T-cell (primary cell): Measurements from ENCODE around the gene ADAMTSL2. TPM values are rescaled to one million over a fixed set of nuclear protein-coding genes. Genes with fewer than 3 reads are reported as not detected.

Source experiments
- ATAC-seq, 4 experiments: fragments of 200-7000 bp in 3 of 4; fragments of 150-1000 bp in 1 of 4; cut with Tn5 transposase; replicated peaks in 1 of 4; 1 replicate in 3 of 4; 2 replicates in 1 of 4; pipeline ENCODE4 v1.10.0; 2021; ENCODE audit warnings: moderate library complexity in 3 of 4, mild to moderate bottlenecking in 2 of 4, moderate number of reproducible peaks in 1 of 4
- CTCF ChIA-PET, 2 donors: fragments of 300-600 bp; sonication (Branson Sonifier 250); formaldehyde crosslinking; loops; one replicate each; lab custom pipeline; 2022; ENCODE audit warnings: antibody characterized with exemption in 2 of 2; lab: Charles Lee
- POLR2A ChIA-PET, 2 donors: fragments of 300-600 bp; sonication (Branson Sonifier 250); formaldehyde crosslinking; loops; one replicate each; lab custom pipeline; 2022; ENCODE audit warnings: antibody characterized with exemption in 2 of 2; lab: Charles Lee
- DNase-seq, 35 experiments: peaks; one replicate each; pipeline versions ENCODE4 v3.0.0 to v3.0.0-alpha.2; 2013 to 2023
- H3K27ac ChIP-seq: one replicate; pipeline ENCODE4 v1.5.1; 2013; ENCODE audit warnings: low read length
- H3K27me3 ChIP-seq, 2 experiments: replicated peaks in 1 of 2; 1 replicate in 1 of 2; 2 replicates in 1 of 2; pipeline versions ENCODE4 v1.6.1 to v1.7.0; 2013; ENCODE audit warnings: low read length in 1 of 2, mixed read lengths in 1 of 2; ENCODE audit not compliant: control insufficient read depth in 2 of 2, insufficient read depth in 2 of 2; ENCODE audit errors: extremely low read depth in 1 of 2
- H3K36me3 ChIP-seq, 2 donors: 1 replicate in 1 of 2; 2 replicates in 1 of 2; pipeline versions ENCODE4 v1.6.1 to v1.7.0; 2013; ENCODE audit warnings: low read length in 1 of 2; ENCODE audit not compliant: control insufficient read depth in 2 of 2, insufficient read depth in 1 of 2; ENCODE audit errors: extremely low read depth in 1 of 2
- H3K4me1 ChIP-seq, 2 experiments: 1 replicate in 1 of 2; 2 replicates in 1 of 2; pipeline versions ENCODE4 v1.6.1 to v1.7.0; 2013; ENCODE audit warnings: low read length in 2 of 2, mixed read lengths in 1 of 2; ENCODE audit not compliant: insufficient read depth in 2 of 2, control insufficient read depth in 1 of 2; ENCODE audit errors: extremely low read depth in 1 of 2
- H3K4me3 ChIP-seq, 2 donors: 1 replicate in 1 of 2; 2 replicates in 1 of 2; pipeline versions ENCODE4 v1.5.1 to v1.7.0; 2013; ENCODE audit warnings: mild to moderate bottlenecking in 2 of 2, low read length in 1 of 2, moderate library complexity in 1 of 2; ENCODE audit not compliant: control insufficient read depth in 1 of 2; ENCODE audit errors: extremely low read depth in 1 of 2
- H3K9me3 ChIP-seq: 2 replicates; pipeline ENCODE4 v1.7.0; 2013
- H3K27ac Mint-ChIP-seq, 2 donors: one replicate each; pipeline ENCODE4 v1.8.0; 2020 to 2021; ENCODE audit warnings: mild to moderate bottlenecking in 2 of 2, mixed read lengths in 2 of 2
- H3K27me3 Mint-ChIP-seq, 2 donors: one replicate each; pipeline ENCODE4 v1.8.0; 2021 to 2022; ENCODE audit warnings: mixed read lengths in 2 of 2
- H3K36me3 Mint-ChIP-seq: one replicate; pipeline ENCODE4 v1.8.0; 2021; ENCODE audit warnings: mixed read lengths
- H3K4me1 Mint-ChIP-seq, 3 donors: one replicate each; pipeline ENCODE4 v1.8.0; 2020 to 2022; ENCODE audit warnings: mixed read lengths in 3 of 3, mild to moderate bottlenecking in 1 of 3
- H3K4me3 Mint-ChIP-seq, 3 donors: one replicate each; pipeline ENCODE4 v1.8.0; 2020 to 2022; ENCODE audit warnings: mild to moderate bottlenecking in 3 of 3, mixed read lengths in 3 of 3, moderate library complexity in 3 of 3
- H3K9me3 Mint-ChIP-seq, 3 donors: one replicate each; pipeline ENCODE4 v1.8.0; 2020 to 2022; ENCODE audit warnings: mixed read lengths in 3 of 3
- WGBS: methylation state at CpG from one replicate; pipeline ENCODE4 v1.1.5; 2013; ENCODE audit warnings: missing lambda C conversion rate; ENCODE audit not compliant: insufficient coverage; 5-methylcytosine and 5-hydroxymethylcytosine counted together
- total RNA-seq, 35 experiments: library from RNA in 6 of 35; stranded (reverse) in 6 of 35; fragments of 120-200 nt in 1 of 35; gene quantifications; one replicate each; pipeline versions ENCODE4 v1.2.1 to v1.2.4 and lab custom pipeline; 2013 to 2026

ADAMTSL2 gene
- total RNA-seq, 5 donors from 2014 or later (not counting 1 experiment from before 2014, with no cell fraction given), result 0.16 to 0.76 (median 0.53) TPM

DNA sequence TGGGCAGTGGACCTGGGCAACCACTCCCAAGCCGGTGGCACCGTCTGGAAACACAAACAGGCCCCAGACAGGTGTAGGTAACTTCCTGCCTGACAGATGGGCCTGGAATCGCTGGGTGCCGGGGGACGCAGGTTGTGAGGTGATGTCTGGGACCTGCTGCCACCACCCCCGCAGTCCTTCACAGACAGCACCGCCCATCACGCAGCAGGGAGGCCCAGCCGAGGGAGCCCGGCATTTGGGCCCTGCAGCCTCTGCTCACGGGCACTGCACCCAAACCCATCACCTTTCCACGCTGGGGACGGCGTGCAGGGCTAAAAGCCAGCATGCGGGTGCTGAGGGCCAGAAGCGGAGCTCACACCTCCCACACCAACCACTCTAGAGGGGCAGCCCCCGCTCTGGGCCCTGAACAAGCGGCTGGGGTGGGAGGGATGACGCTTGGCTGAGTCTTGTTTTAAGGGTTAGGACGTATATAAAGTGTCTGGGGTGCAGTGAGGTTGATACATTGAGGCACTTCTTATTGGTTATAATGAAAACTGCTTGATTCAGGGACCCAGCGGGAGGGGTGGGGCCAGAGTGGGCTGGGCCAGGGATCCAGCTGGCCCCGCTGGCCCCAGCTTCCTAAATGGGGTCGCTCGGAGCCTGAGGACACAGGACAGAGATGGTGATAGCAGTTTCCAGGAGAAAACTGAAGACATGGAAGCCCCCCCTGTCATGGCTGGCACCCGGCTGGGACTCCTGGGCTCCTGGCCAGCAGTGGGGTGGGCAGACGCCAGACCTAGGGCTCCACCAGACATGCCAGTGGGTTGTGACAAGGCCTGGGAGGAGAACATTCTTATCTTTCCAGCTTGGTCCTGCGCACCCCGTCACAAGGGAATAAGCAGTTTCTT is 21.0 kb upstream of the ADAMTSL2 start:
- DNase-seq (no peak), ATAC-seq (no peak)
- H3K27ac ChIP-seq, result no peak overlapping the region
- ChIA-PET CTCF (no interaction called here), POLR2A (no interaction called here)
- H3K9me3 ChIP-seq, result no peaks in the 10 kb centered on the region
- no peaks in the 10 kb centered on the region for H3K9me3 Mint-ChIP-seq
- peaks cover 0 to 30% of the 10 kb centered on the region in 2 experiments for H3K27me3 ChIP-seq
- H3K4me3 ChIP-seq, result no peak overlapping the region
- H3K4me1 ChIP-seq, result peaks cover 6 to 17% of the 10 kb centered on the region in 2 experiments
- no peaks in the 10 kb centered on the region for H3K36me3 ChIP-seq
- H3K27me3 Mint-ChIP-seq, result peaks cover 0 to 4% of the 10 kb centered on the region in 2 donors
- H3K4me1 Mint-ChIP-seq, result peaks cover 14 to 22% (median 16%) of the 10 kb centered on the region in 3 donors
- no peaks in the 10 kb centered on the region for H3K36me3 Mint-ChIP-seq
- H3K4me3 Mint-ChIP-seq, result no peak overlapping the region
- H3K27ac Mint-ChIP-seq, result no peak overlapping the region
- 77% methylated on average over 16 of the region's 28 CpGs for WGBS

DNA sequence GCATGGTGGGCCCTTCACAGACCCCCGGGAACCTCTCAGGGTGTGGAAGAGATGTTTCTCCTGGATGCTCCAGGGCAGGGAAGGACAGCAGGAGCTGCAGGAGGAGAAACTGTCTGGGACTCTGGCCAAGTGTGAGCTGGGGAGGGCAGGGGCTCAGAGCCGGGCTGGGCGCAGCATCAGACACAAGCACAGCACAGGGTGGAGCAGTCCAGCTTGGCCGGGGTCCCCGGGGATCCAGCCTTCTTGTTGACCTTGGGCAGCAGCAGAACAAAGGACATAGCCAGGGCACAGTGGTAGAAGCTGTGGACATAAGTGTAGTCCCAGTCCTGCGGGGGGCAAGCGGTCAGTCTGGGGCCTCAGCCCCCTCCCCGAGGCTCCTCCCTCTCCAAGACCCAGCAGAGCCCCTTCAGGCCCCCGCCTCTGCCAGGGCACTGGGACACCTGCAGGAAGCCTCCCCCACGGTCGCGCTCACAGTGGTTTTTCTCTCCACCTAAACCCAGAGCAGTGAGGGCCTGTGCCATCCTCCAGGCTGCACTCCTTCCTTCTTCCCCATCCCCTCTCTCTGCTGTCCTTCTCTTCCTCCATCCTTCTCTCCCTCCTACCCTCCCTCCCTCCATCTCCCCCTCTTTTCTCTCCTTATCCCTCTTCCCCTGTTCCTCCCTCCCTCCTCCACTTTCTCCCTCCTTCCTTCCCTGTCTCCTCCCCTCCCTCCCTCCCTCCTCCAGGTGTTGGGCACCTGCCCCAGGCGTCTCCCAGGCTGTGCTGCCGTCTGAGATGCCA is 19.9 kb upstream of the ADAMTSL2 start:
- Mint-ChIP-seq H3K27ac (no peak overlapping the region), H3K36me3 (no peaks in the 10 kb centered on the region), H3K4me1 (peaks cover 4 to 11% (median 6%) of the 10 kb centered on the region in 3 donors), H3K9me3 (no peaks in the 10 kb centered on the region), H3K4me3 (no peak overlapping the region), H3K27me3 (peaks cover 0 to 4% of the 10 kb centered on the region in 2 donors)
- Histone ChIP-seq H3K9me3 (no peaks in the 10 kb centered on the region), H3K27me3 (peaks cover 0 to 36% of the 10 kb centered on the region in 2 experiments), H3K4me1 (peaks cover under 1 to 5% of the 10 kb centered on the region in 2 experiments), H3K4me3 (no peak overlapping the region), H3K36me3 (no peaks in the 10 kb centered on the region), H3K27ac (no peak overlapping the region)
- DNase-seq (no peak), ATAC-seq (no peak)
- CTCF ChIA-PET, result no interaction called here
- POLR2A ChIA-PET, result no interaction called here
- 76% methylated on average over 10 of the region's 14 CpGs for WGBS

DNA sequence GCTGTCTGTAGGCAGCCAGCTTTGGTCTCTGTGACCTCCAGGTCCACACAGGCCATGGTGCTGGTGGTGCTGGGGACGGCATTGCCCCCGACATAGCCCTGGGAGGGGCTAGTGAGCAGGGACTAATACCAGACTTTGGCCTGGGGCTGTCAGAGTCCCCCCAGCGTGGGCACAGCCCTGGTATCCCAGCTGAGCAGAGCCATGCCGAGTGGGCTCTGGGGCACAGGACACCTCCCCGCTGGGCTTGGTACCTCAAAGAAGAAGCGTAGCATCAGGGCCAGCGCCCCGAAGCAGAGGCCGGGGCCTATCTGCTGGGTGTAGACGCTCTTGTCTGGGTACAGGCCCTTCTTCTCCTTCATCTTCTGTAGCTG is 19.3 kb upstream of the ADAMTSL2 start:
- no peak overlapping the region for H3K27ac ChIP-seq
- ChIA-PET CTCF (no interaction called here), POLR2A (no interaction called here)
- peaks cover 0 to 4% of the 10 kb centered on the region in 2 donors for H3K27me3 Mint-ChIP-seq
- ATAC-seq (no peak), DNase-seq (no peak)
- H3K36me3 Mint-ChIP-seq, result no peaks in the 10 kb centered on the region
- no peaks in the 10 kb centered on the region for H3K36me3 ChIP-seq
- no peaks in the 10 kb centered on the region for H3K9me3 ChIP-seq
- no peak overlapping the region for H3K27ac Mint-ChIP-seq
- peaks cover under 1 to 6% (median 2%) of the 10 kb centered on the region in 3 donors for H3K4me1 Mint-ChIP-seq
- H3K27me3 ChIP-seq, result peaks cover 0 to 40% of the 10 kb centered on the region in 2 experiments
- H3K4me3 Mint-ChIP-seq, result no peak overlapping the region
- no peaks in the 10 kb centered on the region for H3K9me3 Mint-ChIP-seq
- H3K4me3 ChIP-seq, result no peak overlapping the region
- 86% methylated on average over 10 of the region's 10 CpGs for WGBS
- no peaks in the 10 kb centered on the region for H3K4me1 ChIP-seq

DNA sequence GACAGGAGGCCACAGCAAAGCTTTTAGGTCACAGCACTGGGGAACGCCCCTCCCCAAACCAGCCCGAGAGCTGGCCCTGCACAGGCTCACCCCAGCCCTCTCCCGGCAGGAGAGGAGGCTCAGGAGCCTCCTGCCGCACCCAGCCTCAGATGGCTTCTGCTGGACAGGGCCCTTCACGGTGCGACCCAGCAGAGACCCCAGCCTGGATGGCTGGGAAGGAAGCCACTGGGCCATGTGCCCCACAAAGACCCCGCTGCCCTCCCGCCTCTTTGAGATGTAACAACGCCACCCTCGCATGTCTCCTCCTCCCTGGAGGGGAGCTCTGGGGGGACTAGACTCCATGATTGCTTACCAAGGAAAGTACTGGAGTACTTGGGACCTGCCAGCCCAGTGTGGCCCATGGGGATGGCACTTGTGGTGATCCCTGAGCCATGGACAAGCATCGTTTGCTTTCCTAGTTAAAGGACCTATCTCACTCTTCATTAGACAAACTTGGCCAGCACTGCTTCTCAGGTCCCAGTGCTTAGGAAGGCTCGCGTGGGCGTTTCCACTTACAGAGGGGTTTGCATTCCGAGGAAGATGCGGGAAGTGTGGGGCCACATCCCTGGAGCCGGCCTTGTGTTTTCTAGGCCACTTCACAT is 18.8 kb upstream of the ADAMTSL2 start:
- CTCF ChIA-PET, result no interaction called here
- ATAC-seq, result no peak
- peaks cover 0 to 4% of the 10 kb centered on the region in 2 donors for H3K27me3 Mint-ChIP-seq

DNA sequence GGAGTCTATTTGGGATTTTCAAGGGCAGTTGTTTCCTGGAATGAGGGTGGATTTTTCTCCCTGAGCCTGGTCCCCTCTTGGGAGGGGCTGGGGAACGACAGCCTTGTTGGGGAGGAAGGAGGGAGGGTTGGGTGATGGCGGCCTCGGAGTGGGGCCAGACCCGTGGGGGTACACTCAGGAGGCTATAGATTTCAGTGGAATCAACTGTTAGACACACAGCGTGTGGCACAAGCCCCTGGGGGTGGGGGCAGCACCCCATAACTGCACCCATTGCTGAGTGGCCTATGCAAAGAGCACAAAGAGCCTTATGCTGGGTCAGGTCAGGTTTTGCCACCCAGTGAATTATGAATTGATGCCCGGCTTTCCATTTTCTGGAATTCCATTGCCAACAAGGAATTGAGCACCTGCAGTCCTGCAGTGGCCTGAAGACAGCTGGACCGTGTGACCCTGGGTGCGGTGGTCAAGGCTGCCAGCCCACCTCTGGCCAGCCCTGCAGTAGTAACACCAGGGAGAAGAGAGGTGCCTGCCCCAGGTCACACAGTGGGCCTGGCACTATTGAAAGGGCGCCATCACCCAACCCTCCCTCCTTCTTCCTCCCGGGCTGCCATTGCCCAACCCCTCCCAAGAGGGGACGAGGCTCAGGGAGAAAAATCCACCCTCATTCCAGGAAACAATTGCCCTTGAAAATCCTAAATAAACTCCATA is 18.1 kb upstream of the ADAMTSL2 start:
- H3K27ac ChIP-seq, result no peak overlapping the region
- WGBS, result 71% methylated on average over 11 of the region's 11 CpGs
- DNase-seq, result no peak
- no peak for ATAC-seq
- no peaks in the 10 kb centered on the region for H3K36me3 ChIP-seq
- no peaks in the 10 kb centered on the region for H3K4me1 ChIP-seq
- Mint-ChIP-seq H3K27me3 (peaks cover 0 to 4% of the 10 kb centered on the region in 2 donors), H3K9me3 (no peaks in the 10 kb centered on the region), H3K27ac (no peak overlapping the region), H3K36me3 (no peaks in the 10 kb centered on the region), H3K4me1 (no peaks in the 10 kb centered on the region), H3K4me3 (no peak overlapping the region)
- peaks cover 0 to 40% of the 10 kb centered on the region in 2 experiments for H3K27me3 ChIP-seq
- no peaks in the 10 kb centered on the region for H3K9me3 ChIP-seq
- no peak overlapping the region for H3K4me3 ChIP-seq
- CTCF ChIA-PET, result no interaction called here
- POLR2A ChIA-PET, result no interaction called here

More for the DNA sequence above, 18.8 kb upstream of the ADAMTSL2 start:
- 86% methylated on average over 15 of the region's 17 CpGs for WGBS
- Histone ChIP-seq H3K4me1 (no peaks in the 10 kb centered on the region), H3K27ac (no peak overlapping the region), H3K36me3 (no peaks in the 10 kb centered on the region), H3K9me3 (no peaks in the 10 kb centered on the region), H3K4me3 (no peak overlapping the region), H3K27me3 (peaks cover 0 to 40% of the 10 kb centered on the region in 2 experiments)
- Mint-ChIP-seq H3K36me3 (no peaks in the 10 kb centered on the region), H3K4me3 (no peak overlapping the region), H3K27ac (no peak overlapping the region), H3K4me1 (peaks cover 0 to under 1% (median under 1%) of the 10 kb centered on the region in 3 donors), H3K9me3 (no peaks in the 10 kb centered on the region)
- DNase-seq, result no peak
- POLR2A ChIA-PET, result no interaction called here

DNA sequence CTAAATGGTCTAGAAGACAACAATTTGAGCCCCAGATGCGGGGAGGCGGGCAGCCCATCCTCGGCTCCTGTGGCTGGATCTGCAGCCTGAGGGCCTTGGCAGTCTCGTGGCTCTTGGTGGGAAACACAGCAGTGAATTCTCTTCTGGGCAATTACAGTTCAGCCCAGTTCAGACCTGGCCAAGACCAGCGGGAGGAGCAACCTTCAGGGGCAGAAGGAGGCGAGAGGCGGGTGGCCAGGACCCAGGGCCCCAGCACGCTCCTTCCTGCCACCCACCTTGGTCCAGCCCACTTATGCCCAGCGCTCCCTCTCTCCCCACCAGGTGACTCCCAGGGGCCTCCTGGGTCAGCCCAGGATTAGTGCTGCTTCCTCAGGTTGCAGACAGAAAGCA is 17.5 kb upstream of the ADAMTSL2 start:
- DNase-seq (no peak), ATAC-seq (no peak)
- H3K36me3 Mint-ChIP-seq, result no peaks in the 10 kb centered on the region
- H3K9me3 Mint-ChIP-seq, result no peaks in the 10 kb centered on the region
- no peaks in the 10 kb centered on the region for H3K36me3 ChIP-seq
- CTCF ChIA-PET, result no interaction called here
- peaks cover 0 to 44% of the 10 kb centered on the region in 2 experiments for H3K27me3 ChIP-seq
- H3K4me3 ChIP-seq, result no peak overlapping the region
- POLR2A ChIA-PET, result no interaction called here
- H3K9me3 ChIP-seq, result no peaks in the 10 kb centered on the region
- 87% methylated on average over 6 of the region's 9 CpGs for WGBS
- H3K4me3 Mint-ChIP-seq, result no peak overlapping the region
- H3K27ac Mint-ChIP-seq, result no peak overlapping the region
- H3K4me1 Mint-ChIP-seq, result no peaks in the 10 kb centered on the region
- H3K27ac ChIP-seq, result no peak overlapping the region
- peaks cover 0 to 4% of the 10 kb centered on the region in 2 donors for H3K27me3 Mint-ChIP-seq
- peaks cover 0 to 1% of the 10 kb centered on the region in 2 experiments for H3K4me1 ChIP-seq
